GM21723 (cell line): ENCODE results near the gene PTPRT.
A peak's percentile ranks its signal among the peaks of the same experiment; 100 is the strongest.

Experiments
- ATAC-seq: cut with Tn5 transposase; IDR thresholded peaks from one replicate; pipeline ENCODE4 v1.9.1; 2021; ENCODE audit warnings: mild to moderate bottlenecking, moderate library complexity; ENCODE audit not compliant: unreplicated experiment

The PTPRT gene

GRCh38 chr20:42576167-42576566 is 613.5 kb downstream of the PTPRT start:
- no peak for ATAC-seq

- ATAC-seq, result no peak
These were observed 617.2 kb downstream of the PTPRT start for GRCh38 chr20:42572320-42573016.

- ATAC-seq, result no peak
These were observed 622.3 kb downstream of the PTPRT start for GRCh38 chr20:42567409-42567808.

DNA sequence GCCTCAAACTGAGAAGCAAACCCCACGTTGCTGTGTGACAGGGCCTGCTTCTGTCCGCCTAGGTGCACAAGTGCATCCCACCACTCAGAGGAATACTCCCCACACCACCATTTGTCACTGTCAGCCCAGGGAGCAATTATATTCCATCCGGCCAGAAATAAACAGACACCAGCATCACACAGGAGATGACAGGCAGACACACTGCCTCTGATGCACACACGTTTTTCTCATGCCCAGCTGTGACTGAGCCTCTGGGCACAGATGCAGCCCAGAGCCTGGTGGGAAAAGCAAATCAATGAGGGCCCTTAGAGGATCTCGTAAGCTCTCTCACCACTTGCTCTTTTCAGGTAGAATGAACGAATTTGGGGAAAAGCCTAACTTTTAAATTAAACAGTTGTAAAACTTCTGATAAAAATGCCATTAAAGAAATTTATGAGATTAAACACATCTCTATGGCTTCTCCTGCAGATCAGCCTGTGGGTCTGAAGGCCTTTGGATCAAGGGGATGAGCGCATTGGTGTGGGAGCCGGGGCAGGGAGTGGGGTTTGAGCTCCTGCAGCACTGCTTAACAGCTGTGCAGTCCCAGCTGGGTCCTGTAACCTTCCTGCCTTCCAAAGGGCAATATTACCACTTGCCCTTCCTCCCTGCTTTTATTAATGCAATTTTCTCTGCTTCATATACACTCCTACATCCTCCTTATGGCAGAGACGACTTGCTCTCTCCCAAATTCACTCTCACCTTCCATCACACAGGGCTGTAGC is 624.3 kb downstream of the PTPRT start:
- ATAC-seq, result no peak

DNA sequence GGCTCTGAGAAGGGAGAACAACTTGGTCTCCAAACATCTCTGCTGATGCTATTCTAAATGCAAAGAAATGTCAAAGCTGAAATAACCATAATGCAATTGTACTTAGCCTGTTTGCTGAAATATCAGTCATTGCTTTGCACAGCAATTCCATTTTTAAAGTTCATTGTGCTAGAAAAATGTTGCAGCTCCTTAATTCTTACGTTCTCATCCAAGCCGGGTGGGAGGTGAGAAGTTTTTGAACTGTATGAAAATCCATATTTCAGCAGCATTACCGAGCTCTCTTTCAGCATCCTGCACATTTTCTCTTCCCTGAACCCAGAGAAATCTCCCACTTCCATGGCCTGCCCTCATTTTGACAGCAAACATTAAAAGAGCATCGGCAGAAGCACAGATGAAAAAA is 630.0 kb downstream of the PTPRT start:
- ATAC-seq, result no peak

DNA sequence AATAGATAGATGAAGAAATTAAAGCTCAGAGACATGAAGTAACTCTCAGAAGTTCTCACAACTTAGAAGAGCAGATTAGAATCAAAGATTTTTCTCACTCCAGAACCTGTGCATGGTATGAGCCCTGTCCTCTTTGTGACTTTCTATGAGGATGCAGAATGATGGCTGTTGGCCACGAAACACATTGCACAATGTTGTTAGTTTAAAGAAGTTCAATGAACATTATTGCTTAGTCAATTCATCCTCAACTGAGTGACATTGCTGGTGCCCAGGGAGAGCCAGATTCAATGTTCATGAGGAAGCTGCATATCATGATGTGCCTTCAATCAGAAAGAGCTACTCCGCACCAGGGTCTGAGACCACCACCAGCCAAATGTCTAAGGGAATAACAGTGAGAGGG is 633.1 kb downstream of the PTPRT start:
- no peak for ATAC-seq

DNA sequence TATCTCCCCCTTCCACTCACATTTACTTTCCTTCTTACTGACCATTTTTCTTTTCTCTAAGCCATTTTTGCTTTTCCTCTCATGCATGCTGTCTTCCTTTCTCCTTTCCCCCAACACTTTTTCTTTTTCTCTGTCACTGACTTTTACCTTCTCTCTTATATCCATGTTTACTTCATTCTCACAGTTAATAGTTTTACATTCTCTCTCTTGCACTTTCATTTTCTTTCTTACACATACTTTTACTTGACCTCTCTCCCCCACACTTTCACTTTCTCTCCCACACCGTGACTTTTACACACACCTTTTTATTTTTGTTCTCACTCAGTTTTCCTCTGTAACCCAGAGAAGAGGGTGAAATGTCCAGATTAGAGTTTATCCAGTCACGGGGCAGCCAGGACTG is 636.3 kb downstream of the PTPRT start:
- peak; percentile 77 for ATAC-seq

DNA sequence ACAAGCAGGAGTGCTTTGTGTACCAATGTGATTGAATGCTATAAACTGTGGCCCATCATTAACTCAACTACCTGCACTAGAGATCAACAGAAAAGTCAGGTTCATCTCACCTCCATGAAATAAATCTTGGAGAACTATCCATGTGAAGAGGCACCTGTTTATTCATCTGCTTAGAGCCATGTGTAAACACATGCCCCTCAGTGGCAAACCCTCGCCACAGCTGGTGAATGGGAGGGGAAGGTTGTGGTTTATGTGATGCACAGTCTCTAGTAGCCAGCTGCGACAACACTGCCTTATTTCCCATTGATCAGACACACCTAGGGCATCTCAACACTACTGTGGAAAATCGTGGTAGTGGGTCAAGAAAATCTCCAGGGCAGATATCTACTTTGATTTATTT is 640.2 kb downstream of the PTPRT start:
- no peak for ATAC-seq

GRCh38 chr20:42544926-42545325 is 644.8 kb downstream of the PTPRT start:
- no peak for ATAC-seq

DNA sequence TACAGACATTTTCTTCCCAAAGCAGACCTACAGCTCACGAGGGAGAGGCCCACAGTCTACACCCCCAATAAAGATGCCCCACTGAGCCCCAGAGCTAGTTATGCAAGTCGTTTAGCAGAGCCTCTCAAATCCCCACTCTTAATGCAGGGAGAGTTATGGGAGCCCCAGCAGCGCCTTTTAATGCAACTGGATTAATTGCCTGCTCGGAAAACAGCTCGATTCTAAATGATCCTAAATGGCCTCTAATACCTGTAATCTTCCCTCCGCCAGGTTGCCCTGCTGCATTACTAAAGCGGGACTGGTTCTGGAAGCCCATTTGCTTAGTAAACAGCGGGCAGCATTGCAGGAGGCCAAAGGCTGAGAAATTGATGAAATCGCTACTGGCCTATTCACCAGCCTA is 656.9 kb downstream of the PTPRT start:
- ATAC-seq, result no peak

GRCh38 chr20:42531508-42531961 is 658.2 kb downstream of the PTPRT start:
- no peak for ATAC-seq

GRCh38 chr20:42530855-42531448 is 658.8 kb downstream of the PTPRT start:
- no peak for ATAC-seq

DNA sequence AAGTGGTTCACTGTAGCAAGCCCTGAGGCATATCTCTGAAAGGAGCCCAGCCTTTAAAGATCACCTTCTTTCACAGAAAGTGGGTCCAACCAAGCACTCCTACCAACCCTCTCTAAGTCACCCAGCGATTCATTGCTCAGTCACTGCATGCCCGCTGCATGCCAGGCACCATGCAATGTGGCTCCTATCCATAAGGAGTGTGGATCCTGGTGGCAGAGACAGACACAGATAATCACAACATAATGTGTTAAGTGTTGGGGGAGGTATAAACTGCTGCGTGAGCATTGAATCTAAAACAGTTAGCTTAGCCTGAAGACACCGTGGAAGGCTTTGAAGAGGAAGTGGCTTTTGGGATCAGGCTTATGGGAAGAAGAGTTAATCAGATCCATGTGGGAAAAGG is 659.5 kb downstream of the PTPRT start:
- no peak for ATAC-seq

DNA sequence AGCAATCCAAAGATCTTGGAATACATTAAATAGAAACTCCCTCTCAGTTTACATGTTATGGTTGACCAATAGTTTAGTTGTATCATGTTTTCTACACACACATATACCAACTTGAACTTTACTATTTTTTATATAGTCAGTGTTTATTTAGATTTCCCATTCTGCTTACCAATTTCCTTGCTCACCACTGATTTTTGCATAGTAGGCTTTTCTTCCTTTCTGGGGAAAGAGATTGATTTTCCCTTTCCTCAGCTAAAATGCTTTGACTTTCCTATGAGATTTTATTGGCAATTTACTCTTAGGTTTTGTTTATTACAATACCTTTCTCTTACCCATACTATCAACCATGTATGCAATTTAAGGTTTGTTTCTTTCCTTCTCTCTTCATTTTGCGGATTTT is 665.6 kb downstream of the PTPRT start:
- no peak for ATAC-seq

- no peak for ATAC-seq
These were observed 673.0 kb downstream of the PTPRT start for GRCh38 chr20:42516692-42517091.

DNA sequence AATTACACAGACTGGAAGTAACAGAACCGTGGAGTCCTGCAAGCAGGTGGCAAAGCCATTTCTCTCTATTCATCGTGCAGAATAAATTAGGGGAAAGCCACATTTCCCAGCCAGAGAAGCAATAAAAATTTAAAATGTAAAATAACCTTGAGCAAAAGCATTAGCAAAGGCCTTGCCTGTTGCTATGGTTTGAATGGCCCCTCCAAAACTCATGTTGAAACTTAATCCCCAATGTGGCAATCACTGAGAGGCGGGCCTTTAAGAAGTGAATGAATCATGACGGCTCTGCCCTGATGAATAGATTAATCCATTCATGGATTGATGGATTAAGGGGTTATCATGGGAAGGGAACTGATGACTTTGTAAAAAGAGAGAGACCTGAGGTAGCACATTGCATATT is 679.0 kb downstream of the PTPRT start:
- ATAC-seq, result no peak

- ATAC-seq, result no peak
These were observed 681.8 kb downstream of the PTPRT start for GRCh38 chr20:42507874-42508273.

GRCh38 chr20:42506397-42506796 is 683.3 kb downstream of the PTPRT start:
- no peak for ATAC-seq

GRCh38 chr20:42502591-42502990 is 687.1 kb downstream of the PTPRT start:
- ATAC-seq, result no peak

DNA sequence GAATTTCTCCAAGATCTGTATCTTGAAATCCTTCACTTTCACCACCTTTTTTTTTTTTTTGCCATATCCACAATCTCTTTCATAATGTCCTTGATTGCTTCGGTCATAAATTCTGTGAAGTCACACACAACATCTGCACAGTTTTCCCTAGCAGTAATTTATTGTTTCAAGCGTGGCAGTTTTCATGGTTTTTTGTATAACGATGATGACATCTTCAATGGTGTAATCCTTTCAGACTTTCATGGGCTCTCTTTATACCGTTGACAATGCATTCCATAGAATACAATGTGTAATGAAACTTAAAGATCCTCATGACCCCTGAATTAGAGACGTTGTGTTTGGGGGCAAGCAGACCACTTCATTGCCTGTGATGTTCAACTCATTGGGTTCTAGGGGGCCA is 693.1 kb downstream of the PTPRT start:
- ATAC-seq, result no peak

- no peak for ATAC-seq
These were observed 695.4 kb downstream of the PTPRT start for GRCh38 chr20:42494290-42494689.

DNA sequence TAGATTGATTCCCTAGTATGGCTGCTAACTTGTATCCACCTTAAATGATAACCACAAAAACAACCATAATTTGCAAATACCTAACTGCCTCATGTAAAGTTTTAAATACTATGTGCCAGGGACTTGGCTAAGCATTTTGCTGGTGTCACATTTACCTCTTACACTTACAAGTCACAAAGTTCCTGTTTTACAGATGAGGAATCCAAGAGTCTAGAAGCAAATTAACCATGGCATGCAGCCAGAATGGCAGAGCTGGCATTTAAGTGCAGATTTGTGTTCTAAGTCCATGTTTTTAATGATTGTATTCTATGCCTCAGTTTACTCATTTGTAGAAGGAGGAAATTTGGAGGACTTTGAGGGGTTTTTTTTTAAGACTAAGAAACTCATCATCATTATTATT is 696.7 kb downstream of the PTPRT start:
- ATAC-seq, result no peak
